Gastrocnemius medialis (tissue), 4 donors: ENCODE data around the gene TBC1D5. TPM values are rescaled to one million over a fixed set of nuclear protein-coding genes. Genes with fewer than 3 reads are reported as not detected.
A peak's percentile ranks its signal among the peaks of the same experiment; 100 is the strongest.

Source experiments
- ATAC-seq, 2 donors: fragments of 150-250 bp; one replicate each; pipeline ENCODE4 v1.9.1; 2016
- DNase-seq, 2 donors: peaks; one replicate each; pipeline ENCODE4 v3.0.0-alpha.2; 2019
- H3K27ac ChIP-seq, 4 donors: fragments of 200-600 bp; sonication (generic); 1 replicate in 1 of 4; 2 replicates in 3 of 4; pipeline ENCODE4 v1.5.1; 2016 to 2018; ENCODE audit warnings: mild to moderate bottlenecking in 2 of 4, moderate library complexity in 1 of 4
- H3K27me3 ChIP-seq, 3 donors: fragments of 200-600 bp; sonication (generic) in 2 of 3; 1 replicate in 1 of 3; 2 replicates in 2 of 3; pipeline versions ENCODE4 v1.5.1 to v1.6.0; 2016 to 2019; ENCODE audit warnings: mild to moderate bottlenecking in 1 of 3, moderate library complexity in 1 of 3
- H3K36me3 ChIP-seq, 2 donors: fragments of 200-600 bp; sonication (generic) in 1 of 2; one replicate each; pipeline ENCODE4 v1.5.1; 2017 to 2018
- H3K4me1 ChIP-seq, 2 donors: fragments of 200-600 bp; sonication (generic) in 1 of 2; one replicate each; pipeline ENCODE4 v1.5.1; 2016 to 2017; ENCODE audit warnings: mild to moderate bottlenecking in 2 of 2
- H3K4me3 ChIP-seq, 4 donors: fragments of 200-600 bp; sonication (generic) in 3 of 4; 1 replicate in 1 of 4; 2 replicates in 3 of 4; pipeline ENCODE4 v1.5.1; 2016 to 2019; ENCODE audit warnings: mild to moderate bottlenecking in 2 of 4
- H3K9me3 ChIP-seq, 3 donors: fragments of 200-600 bp; sonication (generic) in 2 of 3; 1 replicate in 1 of 3; 2 replicates in 2 of 3; pipeline ENCODE4 v1.5.1; 2016 to 2019
- POLR2A ChIP-seq, 2 donors: fragments of 450-650 bp; IDR thresholded peaks; one replicate each; pipeline ENCODE4 v1.6.1; 2017; ENCODE audit warnings: antibody characterized with exemption in 2 of 2, mild to moderate bottlenecking in 2 of 2, moderate library complexity in 2 of 2
- in situ Hi-C, 4 donors: fragments of 200-750 bp; cut with MboI; loops; one replicate each; pipeline versions ENCODE4 v1.15.0 to v1.8.0; 2017; ENCODE audit warnings: low sequenced_read_pairs in 4 of 4
- intact Hi-C: fragments of 100-400 bp; cut with DNase I; formaldehyde crosslinking; loops from one replicate; pipeline ENCODE4 v1.15.1; 2023; ENCODE audit warnings: low total_unique reads
- total RNA-seq, 4 donors: library from RNA; depleted of rRNA; stranded (reverse); fragments of >200 nt; gene quantifications; one replicate each; pipeline versions ENCODE4 v1.1.0 to v1.2.3, GENCODE V29; 2016
- TF ChIP-seq, protein P1 (sequence below), 5 experiments: fragments of 450-650 bp in 3 of 5; fragments of 200-600 bp in 2 of 5; sonication (generic) in 2 of 5; IDR thresholded peaks in 4 of 5; conservative IDR thresholded peaks in 1 of 5; 1 replicate in 4 of 5; 2 replicates in 1 of 5; pipeline ENCODE4 v1.5.1; 2016 to 2019; ENCODE audit warnings: antibody characterized with exemption in 5 of 5, mild to moderate bottlenecking in 3 of 5, moderate library complexity in 3 of 5

TBC1D5 gene
- total RNA-seq, 4 donors from 2014 or later, result 20.3 to 34.4 (median 27.1) TPM

DNA sequence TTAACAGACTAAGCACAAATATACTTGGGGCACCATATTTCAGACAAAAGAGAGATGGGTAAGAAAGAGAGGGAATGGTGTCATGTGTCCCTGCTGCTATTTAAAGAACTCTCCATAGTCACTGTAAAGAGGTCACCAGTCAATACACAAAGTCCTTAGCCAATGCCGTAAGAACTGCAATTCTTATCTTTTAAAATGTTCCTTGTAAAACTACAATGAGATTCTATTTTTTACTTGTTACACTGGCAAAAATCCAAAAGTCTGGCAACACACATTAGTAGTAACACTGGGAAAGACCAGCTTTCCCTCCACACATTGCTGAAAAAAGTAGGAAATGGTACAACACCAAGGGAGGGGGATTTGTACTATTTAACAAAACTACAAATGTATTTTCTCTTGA lies 189.4 kb downstream of the TBC1D5 start:
- H3K9me3 ChIP-seq, result no peaks in the 10 kb centered on the region
- ATAC-seq, result peak; percentile 63 to 84
- H3K36me3 ChIP-seq, result no peaks in the 10 kb centered on the region
- no peak for TF ChIP-seq POLR2A (IDR thresholded peaks at IDR 0.05)
- TF ChIP-seq, protein P1, sequence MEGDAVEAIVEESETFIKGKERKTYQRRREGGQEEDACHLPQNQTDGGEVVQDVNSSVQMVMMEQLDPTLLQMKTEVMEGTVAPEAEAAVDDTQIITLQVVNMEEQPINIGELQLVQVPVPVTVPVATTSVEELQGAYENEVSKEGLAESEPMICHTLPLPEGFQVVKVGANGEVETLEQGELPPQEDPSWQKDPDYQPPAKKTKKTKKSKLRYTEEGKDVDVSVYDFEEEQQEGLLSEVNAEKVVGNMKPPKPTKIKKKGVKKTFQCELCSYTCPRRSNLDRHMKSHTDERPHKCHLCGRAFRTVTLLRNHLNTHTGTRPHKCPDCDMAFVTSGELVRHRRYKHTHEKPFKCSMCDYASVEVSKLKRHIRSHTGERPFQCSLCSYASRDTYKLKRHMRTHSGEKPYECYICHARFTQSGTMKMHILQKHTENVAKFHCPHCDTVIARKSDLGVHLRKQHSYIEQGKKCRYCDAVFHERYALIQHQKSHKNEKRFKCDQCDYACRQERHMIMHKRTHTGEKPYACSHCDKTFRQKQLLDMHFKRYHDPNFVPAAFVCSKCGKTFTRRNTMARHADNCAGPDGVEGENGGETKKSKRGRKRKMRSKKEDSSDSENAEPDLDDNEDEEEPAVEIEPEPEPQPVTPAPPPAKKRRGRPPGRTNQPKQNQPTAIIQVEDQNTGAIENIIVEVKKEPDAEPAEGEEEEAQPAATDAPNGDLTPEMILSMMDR (IDR thresholded peaks at IDR 0.05 in 4 of 5, conservative IDR thresholded peaks at IDR 0.05 in 1 of 5), result no peak
- H3K4me3 ChIP-seq, result no peak overlapping the region
- peak overlapping the region; percentile 6 to 43 (median 34) for H3K27ac ChIP-seq
- in situ Hi-C loops, result no loop called here
- intact Hi-C loops, result loop anchor here (10.0 kb wide), 1 partner anchor 182 kb away; no protein-coding TSS in a partner anchor
- DNase-seq, result no peak
- H3K27me3 ChIP-seq, result no peaks in the 10 kb centered on the region
- H3K4me1 ChIP-seq, result peaks cover 17 to 19% of the 10 kb centered on the region in 2 donors

DNA sequence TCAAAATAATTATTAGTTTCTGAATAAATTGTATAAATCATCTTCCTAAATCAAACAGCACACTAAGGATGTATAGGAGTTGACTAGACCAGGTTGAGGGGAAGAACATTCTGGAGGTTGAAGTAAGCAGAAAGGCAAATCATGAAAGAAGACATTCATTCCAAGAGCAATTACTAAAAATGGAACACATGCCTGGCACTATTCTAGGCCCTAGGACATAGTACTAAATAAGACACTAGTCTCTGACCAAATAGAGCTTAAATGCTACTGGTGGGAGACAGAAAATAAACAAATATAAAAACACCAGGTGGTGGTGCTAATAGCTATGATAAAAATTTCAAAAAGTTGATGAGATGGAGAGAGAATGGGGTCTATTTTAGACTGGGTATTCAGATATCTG lies 190.1 kb downstream of the TBC1D5 start:
- peaks cover 17 to 19% of the 10 kb centered on the region in 2 donors for H3K4me1 ChIP-seq
- no peak overlapping the region for H3K4me3 ChIP-seq
- no peaks in the 10 kb centered on the region for H3K9me3 ChIP-seq
- no peaks in the 10 kb centered on the region for H3K27me3 ChIP-seq
- ATAC-seq (no peak), DNase-seq (no peak)
- no peak for TF ChIP-seq POLR2A (IDR thresholded peaks at IDR 0.05)
- TF ChIP-seq, protein P1 (IDR thresholded peaks at IDR 0.05 in 4 of 5, conservative IDR thresholded peaks at IDR 0.05 in 1 of 5), result no peak
- in situ Hi-C loops (no loop called here), intact Hi-C loops (loop anchor here (10.0 kb wide), 1 partner anchor 182 kb away; no protein-coding TSS in a partner anchor)
- peak overlapping the region; percentile 6 to 43 (median 29) for H3K27ac ChIP-seq
- no peaks in the 10 kb centered on the region for H3K36me3 ChIP-seq

DNA sequence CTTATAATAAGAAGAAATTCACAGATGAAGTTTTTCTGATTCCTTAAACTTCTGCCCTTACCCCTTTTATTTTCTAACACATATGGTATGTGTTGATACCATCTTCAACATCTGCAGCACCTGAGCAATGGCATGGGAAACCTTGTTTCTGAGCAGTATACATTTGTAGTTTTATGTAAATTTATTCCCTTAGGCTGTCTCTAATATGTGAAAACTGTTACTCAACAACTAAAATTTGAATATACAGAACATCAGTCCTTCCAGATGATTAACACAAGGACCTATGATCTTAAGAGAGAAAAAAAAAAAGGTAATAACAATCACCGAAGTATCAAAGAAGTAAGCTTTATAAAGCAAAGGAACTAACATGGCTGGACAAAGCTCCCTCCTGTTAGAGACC lies 190.5 kb downstream of the TBC1D5 start:
- H3K4me1 ChIP-seq, result peaks cover 17 to 19% of the 10 kb centered on the region in 2 donors
- in situ Hi-C loops, result no loop called here
- H3K9me3 ChIP-seq, result no peaks in the 10 kb centered on the region
- H3K27ac ChIP-seq, result peak overlapping the region in 1 of 4 donors; percentile 6
- H3K36me3 ChIP-seq, result no peaks in the 10 kb centered on the region
- TF ChIP-seq, protein P1 (IDR thresholded peaks at IDR 0.05 in 4 of 5, conservative IDR thresholded peaks at IDR 0.05 in 1 of 5), result no peak
- TF ChIP-seq POLR2A (IDR thresholded peaks at IDR 0.05), result no peak
- intact Hi-C loops, result loop anchor here (10.0 kb wide), 1 partner anchor 183 kb away; no protein-coding TSS in a partner anchor
- no peak for DNase-seq
- no peak overlapping the region for H3K4me3 ChIP-seq
- no peak for ATAC-seq
- H3K27me3 ChIP-seq, result no peaks in the 10 kb centered on the region

DNA sequence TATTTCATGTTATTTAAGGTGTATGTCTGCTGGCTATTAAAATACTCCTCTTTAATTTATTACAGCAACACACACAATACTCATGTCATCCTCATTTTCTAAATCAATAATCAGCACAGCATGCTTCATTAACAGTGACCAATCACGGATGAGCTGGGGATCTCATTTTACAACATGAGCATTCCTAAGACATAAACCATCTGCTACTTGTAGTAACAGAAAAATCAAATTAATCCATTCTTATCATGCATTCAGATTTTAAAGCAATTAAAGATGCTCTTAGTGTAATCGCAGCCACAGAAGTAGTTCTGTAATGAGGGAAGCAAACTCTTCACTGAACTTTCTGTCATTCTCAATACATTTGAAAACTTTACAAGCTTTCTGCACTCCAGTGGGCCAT lies 191.1 kb downstream of the TBC1D5 start:
- TF ChIP-seq POLR2A (IDR thresholded peaks at IDR 0.05), result no peak
- TF ChIP-seq, protein P1 (IDR thresholded peaks at IDR 0.05 in 4 of 5, conservative IDR thresholded peaks at IDR 0.05 in 1 of 5), result no peak
- intact Hi-C loops (loop anchor here (10.0 kb wide), 1 partner anchor 183 kb away; no protein-coding TSS in a partner anchor), in situ Hi-C loops (no loop called here)
- no peak overlapping the region for H3K4me3 ChIP-seq
- no peaks in the 10 kb centered on the region for H3K9me3 ChIP-seq
- no peaks in the 10 kb centered on the region for H3K36me3 ChIP-seq
- H3K27ac ChIP-seq, result no peak overlapping the region
- ATAC-seq (no peak), DNase-seq (no peak)
- H3K4me1 ChIP-seq, result peaks cover 17 to 19% of the 10 kb centered on the region in 2 donors
- no peaks in the 10 kb centered on the region for H3K27me3 ChIP-seq

DNA sequence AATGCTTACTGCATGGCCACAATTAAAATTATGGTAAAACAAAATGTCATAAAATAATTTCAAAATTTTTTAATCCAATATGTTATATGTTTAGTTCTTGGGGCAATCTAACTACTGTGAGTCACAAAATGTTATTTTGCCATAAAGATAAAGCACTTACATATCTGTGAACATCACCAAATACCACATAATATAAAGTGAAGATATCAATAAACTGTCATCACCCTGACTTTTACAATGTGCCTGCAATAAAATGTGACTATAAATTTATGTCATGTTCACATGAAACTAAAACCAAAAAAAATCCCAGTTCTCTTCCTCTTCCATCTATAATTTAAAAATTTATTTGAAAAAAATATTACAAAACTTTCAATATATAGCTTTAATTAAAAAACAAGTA lies 191.8 kb downstream of the TBC1D5 start:
- in situ Hi-C loops (no loop called here), intact Hi-C loops (loop anchor here (10.0 kb wide), 1 partner anchor 184 kb away; no protein-coding TSS in a partner anchor)
- H3K9me3 ChIP-seq, result no peaks in the 10 kb centered on the region
- TF ChIP-seq, protein P1 (IDR thresholded peaks at IDR 0.05 in 4 of 5, conservative IDR thresholded peaks at IDR 0.05 in 1 of 5), result no peak
- no peak overlapping the region for H3K4me3 ChIP-seq
- peaks cover 17 to 19% of the 10 kb centered on the region in 2 donors for H3K4me1 ChIP-seq
- H3K36me3 ChIP-seq, result no peaks in the 10 kb centered on the region
- no peaks in the 10 kb centered on the region for H3K27me3 ChIP-seq
- no peak overlapping the region for H3K27ac ChIP-seq
- ATAC-seq (no peak), DNase-seq (no peak)
